RKO (cell line): ENCODE data around the gene DOK6.

ENCODE experiments used
- DNase-seq: peaks from one replicate; pipeline ENCODE4 v3.0.0-alpha.2; 2016; ENCODE audit warnings: low spot score

The DOK6 gene

GRCh38 chr18:69435000-69435399 is 34.3 kb downstream of the DOK6 start:
- DNase-seq: no peak

- no peak for DNase-seq
Measured at GRCh38 chr18:69444221-69444620, 43.5 kb downstream of the DOK6 start.

GRCh38 chr18:69447886-69448285 is 47.2 kb downstream of the DOK6 start:
- DNase-seq: no peak

- DNase-seq: no peak
Measured at GRCh38 chr18:69455125-69455524, 54.4 kb downstream of the DOK6 start.

GRCh38 chr18:69469444-69469919 is 68.8 kb downstream of the DOK6 start:
- DNase-seq: peak; percentile 70

GRCh38 chr18:69480460-69480859 is 79.8 kb downstream of the DOK6 start:
- DNase-seq: no peak

GRCh38 chr18:69483574-69483973 is 82.9 kb downstream of the DOK6 start:
- DNase-seq: no peak

- DNase-seq: peak; percentile 10
Measured at GRCh38 chr18:69484699-69485396, 84.2 kb downstream of the DOK6 start.

- DNase-seq: no peak
Measured at GRCh38 chr18:69487488-69488394, 87.1 kb downstream of the DOK6 start.

- no peak for DNase-seq
Measured at GRCh38 chr18:69490072-69490471, 89.4 kb downstream of the DOK6 start.

GRCh38 chr18:69490813-69491212 is 90.1 kb downstream of the DOK6 start:
- DNase-seq: no peak

- no peak for DNase-seq
Measured at GRCh38 chr18:69491576-69491975, 90.9 kb downstream of the DOK6 start.

- no peak for DNase-seq
Measured at GRCh38 chr18:69492861-69493260, 92.2 kb downstream of the DOK6 start.

- no peak for DNase-seq
Measured at GRCh38 chr18:69494841-69495240, 94.2 kb downstream of the DOK6 start.

- DNase-seq: no peak
Measured at GRCh38 chr18:69495338-69495737, 94.7 kb downstream of the DOK6 start.

GRCh38 chr18:69495841-69496533 is 95.3 kb downstream of the DOK6 start:
- no peak for DNase-seq

- no peak for DNase-seq
Measured at GRCh38 chr18:69518989-69519388, 118.3 kb downstream of the DOK6 start.

- DNase-seq: no peak
Measured at GRCh38 chr18:69523582-69523981, 122.9 kb downstream of the DOK6 start.

- no peak for DNase-seq
Measured at GRCh38 chr18:69528435-69528834, 127.7 kb downstream of the DOK6 start.

GRCh38 chr18:69529151-69529550 is 128.5 kb downstream of the DOK6 start:
- no peak for DNase-seq

GRCh38 chr18:69531973-69532372 is 131.3 kb downstream of the DOK6 start:
- DNase-seq: no peak

- no peak for DNase-seq
Measured at GRCh38 chr18:69537183-69537582, 136.5 kb downstream of the DOK6 start.

- no peak for DNase-seq
Measured at GRCh38 chr18:69538849-69539248, 138.2 kb downstream of the DOK6 start.
